Smooth muscle cell of the brain vasculature (primary cell): Measurements from ENCODE around the gene IL18RAP.

ENCODE experiments used
- DNase-seq: peaks from one replicate; pipeline ENCODE4 v3.0.0-alpha.2; 2012; ENCODE audit warnings: low read depth, low spot score

The IL18RAP gene

GRCh38 chr2:102422910-102423309 is at the start of gene IL18RAP:
Gene IL18RAP (plus strand): TSS chr2:102423160. CDS start chr2:102423278, 118 bp downstream.
- no peak for DNase-seq

- DNase-seq = no peak
These were observed 46.8 kb upstream of the IL18RAP start for GRCh38 chr2:102376052-102376591.

- no peak for DNase-seq
These were observed 39.2 kb upstream of the IL18RAP start for GRCh38 chr2:102383722-102384121.

DNA sequence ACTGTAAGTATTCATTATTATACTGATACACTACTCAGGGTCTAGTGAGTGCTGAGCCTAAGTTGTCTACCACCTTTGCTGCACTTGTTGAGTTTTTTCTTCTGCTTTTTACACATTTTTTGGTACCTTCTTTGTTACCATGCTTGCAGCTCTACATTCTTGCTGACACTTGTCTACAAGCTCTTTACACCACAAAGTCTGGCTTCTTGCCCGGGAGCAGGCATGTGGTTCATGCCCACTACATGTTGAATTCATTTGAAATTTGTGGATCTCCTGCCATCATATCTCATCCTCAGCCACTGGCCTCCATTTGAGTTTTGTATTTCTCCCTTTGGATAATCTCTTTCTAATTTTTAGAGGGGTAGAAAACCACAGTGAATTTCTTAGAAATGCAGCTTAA is 37.4 kb upstream of the IL18RAP start:
- no peak for DNase-seq

- DNase-seq = no peak
These were observed 37.0 kb upstream of the IL18RAP start for GRCh38 chr2:102386004-102386403.

GRCh38 chr2:102386867-102387541 is 36.0 kb upstream of the IL18RAP start:
- no peak for DNase-seq

GRCh38 chr2:102387763-102388546 is 35.0 kb upstream of the IL18RAP start:
- DNase-seq = no peak

GRCh38 chr2:102391565-102391964 is 31.4 kb upstream of the IL18RAP start:
- DNase-seq = no peak

DNA sequence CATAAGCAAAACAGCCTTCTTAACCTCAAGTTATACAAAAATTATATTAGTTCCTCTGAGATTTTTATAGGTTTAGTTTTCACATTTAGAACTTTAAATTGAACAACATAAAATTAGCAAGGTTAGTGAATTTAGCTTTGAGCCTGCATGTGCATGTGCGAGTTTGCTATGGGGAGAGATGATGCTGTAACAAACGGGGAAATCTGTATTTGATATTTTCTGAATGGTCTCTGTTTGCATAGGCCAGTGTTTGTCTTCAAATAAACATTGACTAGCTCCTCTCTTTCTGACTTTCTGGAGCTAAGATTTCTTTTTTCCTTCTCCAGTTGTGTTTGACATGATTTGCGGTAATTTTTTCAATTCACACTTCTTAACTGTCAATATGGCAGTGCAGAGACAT is 30.9 kb upstream of the IL18RAP start:
- no peak for DNase-seq

GRCh38 chr2:102392942-102393341 is 30.0 kb upstream of the IL18RAP start:
- DNase-seq = no peak

GRCh38 chr2:102396012-102396411 is 26.9 kb upstream of the IL18RAP start:
- no peak for DNase-seq

GRCh38 chr2:102397209-102397608 is 25.8 kb upstream of the IL18RAP start:
- no peak for DNase-seq

- no peak for DNase-seq
These were observed 23.3 kb upstream of the IL18RAP start for GRCh38 chr2:102399499-102400141.

DNA sequence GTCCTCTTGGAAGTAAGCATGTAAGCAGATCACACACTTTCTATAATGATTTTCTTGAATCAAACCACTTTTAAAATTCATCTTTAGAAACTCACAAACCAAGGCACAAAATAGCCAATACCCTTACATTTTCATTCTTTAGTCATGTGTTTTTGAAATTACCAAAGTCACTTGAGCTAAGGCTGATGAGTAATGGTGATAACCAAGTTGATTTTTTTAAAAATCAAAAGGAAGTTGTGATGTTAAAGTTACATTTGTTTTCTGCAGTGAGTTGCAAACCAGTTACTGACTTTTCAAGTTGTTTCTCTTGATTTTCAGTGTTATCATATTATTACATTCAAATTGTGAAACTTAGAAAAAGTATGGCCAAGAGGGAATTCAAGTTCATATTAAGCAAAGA is 21.5 kb upstream of the IL18RAP start:
- no peak for DNase-seq

DNA sequence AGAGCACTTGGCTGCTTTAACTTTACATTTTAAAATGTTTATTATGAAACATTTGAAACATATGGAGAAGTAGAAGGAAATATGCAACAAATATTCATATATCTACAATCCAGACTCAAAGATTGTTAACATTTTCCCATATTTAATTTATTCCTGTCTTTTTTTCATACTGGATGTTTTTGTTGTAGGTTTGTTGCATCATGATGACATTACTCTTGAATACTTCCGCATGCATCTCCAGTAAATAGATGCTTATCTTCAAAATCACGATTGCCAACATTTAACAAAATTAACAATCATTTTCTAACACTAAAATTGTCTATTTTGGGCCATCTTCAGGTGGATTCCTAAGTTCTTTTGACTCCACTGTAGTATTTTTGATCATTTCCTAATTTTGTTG is 21.1 kb upstream of the IL18RAP start:
- DNase-seq = no peak

DNA sequence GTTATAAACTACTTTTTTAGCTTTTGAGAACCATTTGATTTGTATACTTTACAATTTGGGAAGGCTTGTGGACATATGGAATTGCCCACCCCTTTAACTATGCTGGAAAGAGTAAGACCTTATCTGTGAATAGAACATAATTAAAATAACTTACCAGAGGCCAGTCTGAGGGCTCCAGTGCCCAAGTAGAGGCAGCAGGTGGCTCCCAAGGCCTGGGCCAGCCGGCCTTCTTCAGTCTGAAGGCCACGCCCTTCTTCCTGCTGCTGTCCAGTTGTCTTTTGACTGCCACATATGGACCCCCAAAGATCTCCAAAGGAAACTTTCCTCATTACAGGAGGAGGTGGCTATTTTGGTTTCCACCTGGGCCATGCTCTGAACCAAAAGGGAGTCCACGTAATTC is 12.0 kb upstream of the IL18RAP start:
- DNase-seq = no peak

DNA sequence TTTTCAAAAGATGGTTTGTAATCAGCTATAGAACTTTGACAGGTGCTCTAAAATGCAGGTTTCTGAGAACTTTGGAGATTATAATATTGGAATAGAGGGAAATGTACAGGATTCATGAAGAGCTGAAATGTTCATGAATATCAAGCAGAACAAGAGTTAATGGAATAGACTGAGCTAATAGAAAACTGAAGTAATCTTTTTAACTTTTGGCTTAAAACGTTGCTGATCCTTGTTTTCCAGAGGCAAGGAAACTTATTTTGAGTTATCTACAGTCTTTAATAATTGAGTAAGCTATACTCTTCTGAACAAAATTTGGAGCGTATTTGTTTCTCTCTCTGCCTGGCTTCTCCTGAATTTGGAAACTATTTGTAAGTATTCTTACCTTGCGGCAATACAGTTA is 10.8 kb upstream of the IL18RAP start:
- no peak for DNase-seq

DNA sequence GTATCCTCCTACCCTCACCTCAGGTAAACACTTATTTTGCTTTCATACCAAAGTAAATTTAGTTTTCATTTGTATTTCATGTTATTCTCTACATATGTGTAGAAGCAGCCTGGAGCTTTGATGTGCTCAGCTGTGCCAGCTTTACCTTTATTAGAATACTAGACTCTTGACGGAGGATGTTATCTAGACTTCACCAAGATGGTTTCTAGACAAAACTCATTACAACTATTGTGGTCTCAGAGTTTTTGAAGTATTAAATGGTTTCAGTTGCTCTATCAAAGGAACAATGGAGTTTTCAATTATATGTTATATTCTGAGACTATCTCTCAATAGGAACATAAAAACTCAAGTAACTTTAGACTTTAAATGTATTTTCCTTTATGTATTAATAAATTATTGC is 5.0 kb upstream of the IL18RAP start:
- no peak for DNase-seq

DNA sequence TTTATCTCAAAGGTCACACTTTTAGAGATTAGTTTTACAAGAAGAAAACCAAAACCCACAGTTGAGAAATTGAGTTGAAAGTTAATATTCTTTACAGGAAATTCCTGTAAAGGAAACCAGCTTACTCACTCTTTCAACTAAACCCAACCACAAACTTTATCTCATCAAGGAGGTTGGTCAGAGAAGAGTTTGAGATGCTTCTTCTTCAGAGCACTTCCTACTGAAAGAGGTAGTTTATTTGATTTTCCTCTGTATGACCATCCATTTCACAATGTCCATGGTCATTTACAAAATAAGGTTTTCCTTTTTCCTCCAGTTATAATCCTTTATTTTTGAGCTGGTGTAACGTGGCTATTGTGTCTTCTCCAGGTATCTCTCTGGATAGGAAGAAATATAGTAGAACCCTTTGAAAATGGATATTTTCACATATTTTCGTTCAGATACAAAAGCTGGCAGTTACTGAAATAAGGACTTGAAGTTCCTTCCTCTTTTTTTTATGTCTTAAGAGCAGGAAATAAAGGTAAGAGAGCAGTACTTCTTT is 4.5 kb upstream of the IL18RAP start:
- no peak for DNase-seq

- DNase-seq = no peak
These were observed 2.7 kb upstream of the IL18RAP start for GRCh38 chr2:102420290-102420689.

- DNase-seq = no peak
These were observed 835 bp upstream of the IL18RAP start for GRCh38 chr2:102421890-102422759.
